SH-SY5Y (cell line): Measurements from ENCODE around the gene MICALL2.

ENCODE experiments used
- GATA2 ChIP-seq: IDR thresholded peaks from 2 replicates; pipeline ENCODE4 v1.6.1; 2011; ENCODE audit warnings: mild to moderate bottlenecking, low read depth, low read length
- GATA3 ChIP-seq: IDR thresholded peaks from 2 replicates; pipeline ENCODE4 v1.6.1; 2011; ENCODE audit warnings: low read depth, mild to moderate bottlenecking, low read length, moderate library complexity

The MICALL2 gene

DNA sequence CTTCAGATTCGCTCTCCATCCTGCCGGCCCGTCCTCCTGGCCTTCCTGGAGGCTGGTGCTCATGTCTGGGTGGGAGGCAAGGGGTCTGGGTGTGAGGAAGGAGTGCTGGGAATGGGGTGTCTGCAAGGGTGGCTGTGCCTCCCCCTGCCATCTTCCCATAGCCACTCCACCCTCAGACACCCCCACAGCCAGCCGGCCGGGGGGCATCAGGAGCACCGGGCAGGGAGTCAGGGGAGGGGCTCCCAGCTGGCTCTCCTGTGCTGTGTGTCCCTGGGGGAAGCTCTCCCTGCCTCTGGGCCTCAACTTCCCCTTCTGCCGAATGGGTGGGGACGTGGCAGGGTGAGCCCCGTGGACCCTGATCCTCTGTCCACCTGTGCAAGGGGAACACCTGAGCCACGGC is 18.6 kb downstream of the MICALL2 start:
- TF ChIP-seq GATA3 (no peak), GATA2 (no peak)

- TF ChIP-seq GATA3 (no peak), GATA2 (no peak)
Measured at GRCh38 chr7:1439373-1440363, 19.6 kb downstream of the MICALL2 start.

- TF ChIP-seq GATA2 (no peak), GATA3 (no peak)
Measured at GRCh38 chr7:1438821-1439220, 20.4 kb downstream of the MICALL2 start.

DNA sequence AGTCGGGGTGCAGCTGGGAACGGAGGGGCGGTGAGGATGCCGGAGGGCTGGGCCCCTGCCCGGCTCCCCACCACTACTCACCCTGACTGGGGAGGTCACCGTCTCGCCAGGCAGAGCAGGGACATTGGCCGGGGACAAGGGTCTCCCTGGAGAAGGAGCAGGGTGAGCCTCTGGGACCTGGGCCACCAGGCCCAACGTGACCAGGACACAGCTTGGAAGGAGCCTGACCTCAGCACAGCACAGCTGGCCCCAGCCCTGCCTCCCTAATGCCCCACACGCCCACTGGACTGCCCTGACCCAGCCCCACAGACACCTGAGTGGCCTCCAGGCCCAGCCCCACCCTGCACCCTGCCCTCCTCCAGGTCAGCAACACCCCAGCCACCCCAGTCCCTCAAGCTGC is 21.1 kb downstream of the MICALL2 start:
- TF ChIP-seq GATA3, result no peak

GRCh38 chr7:1437155-1437880 is 22.0 kb downstream of the MICALL2 start:
- no peak for TF ChIP-seq GATA3
- TF ChIP-seq GATA2, result no peak

GRCh38 chr7:1436608-1437007 is 22.7 kb downstream of the MICALL2 start:
- TF ChIP-seq GATA2 (no peak), GATA3 (no peak)

GRCh38 chr7:1434891-1435670 is 24.2 kb downstream of the MICALL2 start:
- no peak for TF ChIP-seq GATA2
- no peak for TF ChIP-seq GATA3

- TF ChIP-seq GATA3 (no peak), GATA2 (no peak)
Measured at GRCh38 chr7:1434165-1434718, 25.0 kb downstream of the MICALL2 start.

GRCh38 chr7:1433128-1433920 is 25.9 kb downstream of the MICALL2 start:
- TF ChIP-seq GATA2 (no peak), GATA3 (no peak)

- TF ChIP-seq GATA2, result no peak
- TF ChIP-seq GATA3, result no peak
Measured at GRCh38 chr7:1432411-1433082, 26.7 kb downstream of the MICALL2 start.

- TF ChIP-seq GATA3 (no peak), GATA2 (no peak)
Measured at GRCh38 chr7:1431634-1432380, 27.5 kb downstream of the MICALL2 start.

- TF ChIP-seq GATA3, result no peak
- TF ChIP-seq GATA2, result no peak
Measured at GRCh38 chr7:1431226-1431625, 28.0 kb downstream of the MICALL2 start.
